Liver (tissue), 9 donors: Measurements from ENCODE around the gene SLC25A45. TPM values are rescaled to one million over a fixed set of nuclear protein-coding genes. Genes with fewer than 3 reads are reported as not detected.

Experiments
- DNase-seq: peaks from one replicate; pipeline ENCODE4 v3.0.0-alpha.2; 2017; ENCODE audit warnings: low spot score
- H3K27ac ChIP-seq, 2 donors: one replicate each; pipeline ENCODE4 v1.7.0; 2013; ENCODE audit warnings: inconsistent platforms in 2 of 2, low read length in 2 of 2, control low read depth in 1 of 2, low read depth in 1 of 2, mild to moderate bottlenecking in 1 of 2
- H3K27me3 ChIP-seq, 4 donors: one replicate each; pipeline versions ENCODE4 v1.6.1 to v1.7.0; 2013; ENCODE audit warnings: low read length in 3 of 4, inconsistent platforms in 1 of 4, mild to moderate bottlenecking in 1 of 4, moderate library complexity in 1 of 4; ENCODE audit not compliant: control insufficient read depth in 4 of 4, insufficient read depth in 4 of 4
- H3K36me3 ChIP-seq, 4 donors: one replicate each; pipeline versions ENCODE4 v1.6.1 to v1.7.0; 2013; ENCODE audit warnings: low read length in 3 of 4, mild to moderate bottlenecking in 3 of 4, low read depth in 1 of 4, moderate library complexity in 1 of 4; ENCODE audit not compliant: control insufficient read depth in 4 of 4, insufficient read depth in 3 of 4
- H3K4me1 ChIP-seq, 4 donors: one replicate each; pipeline versions ENCODE4 v1.6.1 to v1.7.0; 2013; ENCODE audit warnings: low read length in 3 of 4, mild to moderate bottlenecking in 3 of 4, moderate library complexity in 1 of 4; ENCODE audit not compliant: control insufficient read depth in 4 of 4, insufficient read depth in 4 of 4
- H3K4me3 ChIP-seq, 3 donors: one replicate each; pipeline versions ENCODE4 v1.6.1 to v1.7.0; 2013; ENCODE audit warnings: low read length in 3 of 3, control low read depth in 1 of 3, low read depth in 1 of 3, mild to moderate bottlenecking in 1 of 3
- H3K9ac ChIP-seq, 2 donors: one replicate each; pipeline ENCODE4 v1.7.0; 2013; ENCODE audit warnings: low read length in 2 of 2, mild to moderate bottlenecking in 2 of 2, moderate library complexity in 2 of 2, control low read depth in 1 of 2, low read depth in 1 of 2
- H3K9me3 ChIP-seq, 4 donors: one replicate each; pipeline versions ENCODE4 v1.6.1 to v1.7.0; 2013; ENCODE audit warnings: low read length in 3 of 4; ENCODE audit not compliant: control insufficient read depth in 4 of 4
- ATF3 ChIP-seq: IDR thresholded peaks from 2 replicates; pipeline ENCODE4 v1.6.1; 2016; ENCODE audit warnings: antibody characterized with exemption
- CTCF ChIP-seq: fragments of 150-350 bp; IDR thresholded peaks from 2 replicates; pipeline ENCODE4 v1.5.1; 2017; ENCODE audit warnings: improper control_type of control experiment, low read depth, low read length; ENCODE audit not compliant: missing input control
- EGR1 ChIP-seq, 2 donors: IDR thresholded peaks; 2 replicates each; pipeline ENCODE4 v1.6.1; 2016 to 2018; ENCODE audit warnings: antibody characterized with exemption in 2 of 2, low read depth in 2 of 2
- FOXA1 ChIP-seq: IDR thresholded peaks from 2 replicates; pipeline ENCODE4 v1.6.1; 2016; ENCODE audit warnings: antibody characterized with exemption
- FOXA2 ChIP-seq: IDR thresholded peaks from 2 replicates; pipeline ENCODE4 v1.6.1; 2016; ENCODE audit warnings: antibody characterized with exemption
- GABPA ChIP-seq, 2 donors: IDR thresholded peaks in 1 of 2; conservative IDR thresholded peaks in 1 of 2; 2 replicates each; pipeline ENCODE4 v1.6.1; 2016; ENCODE audit warnings: antibody characterized with exemption in 2 of 2, mild to moderate bottlenecking in 1 of 2, moderate library complexity in 1 of 2
- HNF4A ChIP-seq, 2 donors: conservative IDR thresholded peaks; 2 replicates each; pipeline ENCODE4 v1.6.1; 2016; ENCODE audit warnings: antibody characterized with exemption in 2 of 2, mild to moderate bottlenecking in 2 of 2
- HNF4G ChIP-seq: IDR thresholded peaks from 2 replicates; pipeline ENCODE4 v1.6.1; 2016; ENCODE audit warnings: antibody characterized with exemption
- JUND ChIP-seq, 2 donors: IDR thresholded peaks; 2 replicates each; pipeline ENCODE4 v1.6.1; 2016; ENCODE audit warnings: antibody characterized with exemption in 2 of 2
- MAX ChIP-seq: IDR thresholded peaks from 2 replicates; pipeline ENCODE4 v1.6.1; 2016; ENCODE audit warnings: antibody characterized with exemption
- NR2F2 ChIP-seq: IDR thresholded peaks from 2 replicates; pipeline ENCODE4 v1.6.1; 2016; ENCODE audit warnings: antibody characterized with exemption
- RAD21 ChIP-seq, 2 donors: IDR thresholded peaks; 2 replicates each; pipeline ENCODE4 v1.6.1; 2016; ENCODE audit warnings: antibody characterized with exemption in 2 of 2, mild to moderate bottlenecking in 2 of 2
- REST ChIP-seq: IDR thresholded peaks from 2 replicates; pipeline ENCODE4 v1.6.1; 2016; ENCODE audit warnings: antibody characterized with exemption, mild to moderate bottlenecking
- RXRA ChIP-seq, 2 donors: IDR thresholded peaks; 2 replicates each; pipeline ENCODE4 v1.6.1; 2017 to 2018; ENCODE audit warnings: antibody characterized with exemption in 2 of 2, mild to moderate bottlenecking in 1 of 2
- SP1 ChIP-seq: IDR thresholded peaks from 2 replicates; pipeline ENCODE4 v1.6.1; 2018; ENCODE audit warnings: antibody characterized with exemption, mild to moderate bottlenecking
- TAF1 ChIP-seq: conservative IDR thresholded peaks from 2 replicates; pipeline ENCODE4 v1.6.1; 2016; ENCODE audit warnings: antibody characterized with exemption, mild to moderate bottlenecking
- YY1 ChIP-seq: IDR thresholded peaks from 2 replicates; pipeline ENCODE4 v1.6.1; 2016; ENCODE audit warnings: antibody characterized with exemption, mild to moderate bottlenecking
- ZBTB33 ChIP-seq: IDR thresholded peaks from 2 replicates; pipeline ENCODE4 v1.6.1; 2016; ENCODE audit warnings: antibody characterized with exemption
- WGBS: extraction: QIAGEN DNeasy Blood & Tissue Kit; methylation state at CpG from one replicate; pipeline ENCODE4 v1.1.7; 2013; 5-methylcytosine and 5-hydroxymethylcytosine counted together
- polyA plus RNA-seq, 2 donors: library from polyadenylated mRNA; stranded (reverse) in 1 of 2; unstranded in 1 of 2; fragments of 200-250 nt in 1 of 2; fragments of >200 nt in 1 of 2; fragmentation: Nextera tagmentation in 1 of 2; extraction: Ambion mirVana in 1 of 2; gene quantifications; one replicate each; pipeline versions ENCODE4 v1.2.1 to v1.2.3, GENCODE V29; 2013 to 2015
- total RNA-seq, 2 donors: library from RNA; depleted of rRNA; stranded (reverse); fragments of >200 nt; gene quantifications; one replicate each; pipeline ENCODE4 v1.2.3, GENCODE V29; 2014
- donor health status: healthy.
- donor health status: healthy.
- donor health status: healthy.
- donor health status: healthy.
- donor health status: healthy.

The SLC25A45 gene
- total and polyA plus RNA-seq, 4 donors = 4.5 to 6.8 (median 5.3) TPM

- no peak for DNase-seq
- TF ChIP-seq HNF4G (no peak), NR2F2 (no peak), ATF3 (no peak), RXRA (IDR thresholded peaks at IDR 0.05) (no peak), REST (no peak), FOXA2 (no peak), HNF4A (conservative IDR thresholded peaks at IDR 0.05) (no peak), RAD21 (IDR thresholded peaks at IDR 0.05) (no peak)
- Histone ChIP-seq H3K36me3 (no peaks in the 10 kb centered on the region), H3K9ac (no peak overlapping the region), H3K27me3 (no peaks in the 10 kb centered on the region), H3K9me3 (no peaks in the 10 kb centered on the region), H3K4me1 (peaks cover 0 to 9% (median 4%) of the 10 kb centered on the region in 4 donors), H3K4me3 (no peak overlapping the region), H3K27ac (no peak overlapping the region)
- WGBS = 87% methylated on average over 8 of the region's 8 CpGs
Measured at GRCh38 chr11:65375012-65375411, 7.4 kb downstream of the SLC25A45 start.

GRCh38 chr11:65373839-65374580 lies 8.4 kb downstream of the SLC25A45 start:
- Histone ChIP-seq H3K36me3 (no peaks in the 10 kb centered on the region), H3K9me3 (no peaks in the 10 kb centered on the region), H3K27ac (no peak overlapping the region), H3K9ac (no peak overlapping the region), H3K27me3 (no peaks in the 10 kb centered on the region), H3K4me3 (no peak overlapping the region), H3K4me1 (peaks cover 0 to 8% (median 3%) of the 10 kb centered on the region in 4 donors)
- TF ChIP-seq FOXA1 (no peak), GABPA (IDR thresholded peaks at IDR 0.05 in 1 of 2, conservative IDR thresholded peaks at IDR 0.05 in 1 of 2) (no peak), JUND (IDR thresholded peaks at IDR 0.05) (no peak), TAF1 (no peak), ATF3 (no peak), YY1 (no peak), RXRA (IDR thresholded peaks at IDR 0.05) (no peak), NR2F2 (no peak), SP1 (no peak), MAX (no peak), ZBTB33 (no peak), HNF4G (no peak), EGR1 (IDR thresholded peaks at IDR 0.05; ENCODE audit: low read depth in 2 of 2) (no peak), HNF4A (conservative IDR thresholded peaks at IDR 0.05) (no peak), FOXA2 (no peak), CTCF (no peak), RAD21 (IDR thresholded peaks at IDR 0.05) (no peak), REST (no peak)
- WGBS = 91% methylated on average over 14 of the region's 14 CpGs
- DNase-seq = no peak
